ENCODE data around the gene PIP4P1. TPM values are rescaled to one million over a fixed set of nuclear protein-coding genes. Genes with fewer than 3 reads are reported as not detected.

Gene PIP4P1
- total RNA-seq, 6 donors from 2014 or later = 20.8 to 58.7 (median 34.2) TPM

GRCh38 chr14:20428802-20429201 lies 32.4 kb downstream of the PIP4P1 start:
- Histone ChIP-seq H3K36me3 (no peaks in the 10 kb centered on the region), H3K9me3 (no peaks in the 10 kb centered on the region), H3K4me3 (no peak overlapping the region), H3K27ac (no peak overlapping the region), H3K27me3 (no peaks in the 10 kb centered on the region), H3K4me1 (peaks cover 2 to 24% (median 12%) of the 10 kb centered on the region in 4 donors)
- TF ChIP-seq CTCF (IDR thresholded peaks at IDR 0.05) = no peak
- TF ChIP-seq POLR2A (IDR thresholded peaks at IDR 0.05) = no peak
- ATAC-seq (ENCODE audit: low FRiP score in 2 of 2) (peak in 1 of 2 donors; percentile 52), DNase-seq (no peak)
- WGBS, 2 donors = 57 to 60% methylated on average over 5 of the region's 5 CpGs

GRCh38 chr14:20428010-20428365 lies 33.2 kb downstream of the PIP4P1 start:
- H3K9me3 ChIP-seq = no peaks in the 10 kb centered on the region
- H3K4me3 ChIP-seq = no peak overlapping the region
- no peaks in the 10 kb centered on the region for H3K36me3 ChIP-seq
- DNase-seq (no peak), ATAC-seq (ENCODE audit: low FRiP score in 2 of 2) (no peak)
- no peaks in the 10 kb centered on the region for H3K27me3 ChIP-seq
- peaks cover 2 to 24% (median 12%) of the 10 kb centered on the region in 4 donors for H3K4me1 ChIP-seq
- peak overlapping the region in 2 of 4 donors; percentile 35 to 46 for H3K27ac ChIP-seq
- TF ChIP-seq POLR2A (IDR thresholded peaks at IDR 0.05) (no peak), POLR2AphosphoS5 (IDR thresholded peaks at IDR 0.05) (no peak)
- 74 to 87% methylated on average over 5 of the region's 5 CpGs for WGBS, 2 donors

- Histone ChIP-seq H3K36me3 (no peaks in the 10 kb centered on the region), H3K27ac (peak overlapping the region in 2 of 4 donors; percentile 35 to 46), H3K9me3 (no peaks in the 10 kb centered on the region), H3K4me3 (no peak overlapping the region), H3K4me1 (peaks cover 2 to 24% (median 12%) of the 10 kb centered on the region in 4 donors), H3K27me3 (no peaks in the 10 kb centered on the region)
- TF ChIP-seq POLR2AphosphoS5 (IDR thresholded peaks at IDR 0.05) = no peak
- no peak for TF ChIP-seq EP300 (IDR thresholded peaks at IDR 0.05)
- TF ChIP-seq POLR2A (IDR thresholded peaks at IDR 0.05) = no peak
- TF ChIP-seq CTCF (IDR thresholded peaks at IDR 0.05) = no peak
- no peak for DNase-seq
- 41 to 46% methylated on average over 5 of the region's 5 CpGs for WGBS, 2 donors
- ATAC-seq (ENCODE audit: low FRiP score in 2 of 2) = peak in 1 of 2 donors; percentile 72
Observed at GRCh38 chr14:20427231-20428009, 33.8 kb downstream of the PIP4P1 start.

- WGBS, 2 donors = 30 to 32% methylated on average over 2 of the region's 2 CpGs
- ATAC-seq (ENCODE audit: low FRiP score in 2 of 2) = no peak
Observed at GRCh38 chr14:20424851-20425250, 36.4 kb downstream of the PIP4P1 start.

GRCh38 chr14:20422886-20423285 lies 38.3 kb downstream of the PIP4P1 start:
- Histone ChIP-seq H3K9me3 (no peaks in the 10 kb centered on the region), H3K4me1 (peaks cover 2 to 7% (median 5%) of the 10 kb centered on the region in 4 donors), H3K36me3 (no peaks in the 10 kb centered on the region), H3K27me3 (no peaks in the 10 kb centered on the region), H3K27ac (no peak overlapping the region), H3K4me3 (no peak overlapping the region)
- TF ChIP-seq POLR2AphosphoS5 (IDR thresholded peaks at IDR 0.05) (no peak), CTCF (IDR thresholded peaks at IDR 0.05) (no peak), POLR2A (IDR thresholded peaks at IDR 0.05) (no peak)
- DNase-seq (no peak), ATAC-seq (ENCODE audit: low FRiP score in 2 of 2) (no peak)
- WGBS, 2 donors = 54 to 59% methylated on average over 2 of the region's 2 CpGs

More at GRCh38 chr14:20424851-20425250, 36.4 kb downstream of the PIP4P1 start:
- Histone ChIP-seq H3K4me3 (no peak overlapping the region), H3K27ac (no peak overlapping the region), H3K27me3 (no peaks in the 10 kb centered on the region), H3K36me3 (no peaks in the 10 kb centered on the region), H3K9me3 (no peaks in the 10 kb centered on the region), H3K4me1 (peaks cover 2 to 18% (median 12%) of the 10 kb centered on the region in 4 donors)
- DNase-seq = no peak
- TF ChIP-seq EP300 (IDR thresholded peaks at IDR 0.05) (no peak), CTCF (IDR thresholded peaks at IDR 0.05) (no peak), POLR2AphosphoS5 (IDR thresholded peaks at IDR 0.05) (no peak), POLR2A (IDR thresholded peaks at IDR 0.05) (no peak)

Measured in upper lobe of left lung (tissue), 6 donors.